Measurements from ENCODE around the gene FRMD4A.

- TF ChIP-seq, protein P1, sequence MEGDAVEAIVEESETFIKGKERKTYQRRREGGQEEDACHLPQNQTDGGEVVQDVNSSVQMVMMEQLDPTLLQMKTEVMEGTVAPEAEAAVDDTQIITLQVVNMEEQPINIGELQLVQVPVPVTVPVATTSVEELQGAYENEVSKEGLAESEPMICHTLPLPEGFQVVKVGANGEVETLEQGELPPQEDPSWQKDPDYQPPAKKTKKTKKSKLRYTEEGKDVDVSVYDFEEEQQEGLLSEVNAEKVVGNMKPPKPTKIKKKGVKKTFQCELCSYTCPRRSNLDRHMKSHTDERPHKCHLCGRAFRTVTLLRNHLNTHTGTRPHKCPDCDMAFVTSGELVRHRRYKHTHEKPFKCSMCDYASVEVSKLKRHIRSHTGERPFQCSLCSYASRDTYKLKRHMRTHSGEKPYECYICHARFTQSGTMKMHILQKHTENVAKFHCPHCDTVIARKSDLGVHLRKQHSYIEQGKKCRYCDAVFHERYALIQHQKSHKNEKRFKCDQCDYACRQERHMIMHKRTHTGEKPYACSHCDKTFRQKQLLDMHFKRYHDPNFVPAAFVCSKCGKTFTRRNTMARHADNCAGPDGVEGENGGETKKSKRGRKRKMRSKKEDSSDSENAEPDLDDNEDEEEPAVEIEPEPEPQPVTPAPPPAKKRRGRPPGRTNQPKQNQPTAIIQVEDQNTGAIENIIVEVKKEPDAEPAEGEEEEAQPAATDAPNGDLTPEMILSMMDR (IDR thresholded peaks at IDR 0.05) = peak; percentile 20 to 50 (median 41)
- TF ChIP-seq POLR2A (IDR thresholded peaks at IDR 0.05) = no peak
Measured at GRCh38 chr10:14032406-14032998, 298.2 kb downstream of the FRMD4A start.
